ENCODE measurements around the gene CACNA1C.

The CACNA1C gene

DNA sequence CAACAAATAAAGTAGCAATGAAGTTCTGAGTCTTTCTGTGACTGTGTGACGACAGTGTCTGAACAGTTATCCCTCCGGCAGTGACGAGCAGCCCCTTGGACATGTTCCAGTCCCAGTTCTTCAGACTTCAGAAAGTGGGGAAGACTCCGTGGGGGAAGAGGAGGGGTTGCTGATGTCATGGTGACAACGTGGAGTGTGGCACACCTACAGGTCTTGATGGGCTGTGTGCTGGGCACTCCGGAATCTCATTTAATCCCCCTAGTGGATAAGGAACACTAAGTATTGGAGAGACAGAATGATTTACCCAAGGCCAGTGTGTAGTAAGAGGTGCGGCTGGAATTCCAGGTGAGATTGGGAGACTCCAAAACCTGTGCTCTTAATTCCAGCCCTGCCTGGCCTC is 280.2 kb downstream of the CACNA1C start:
- no peak for DNase-seq (ENCODE audit: low read depth)
- no peak overlapping the region for H3K4me3 ChIP-seq (ENCODE audit: low read length)
- TF ChIP-seq, protein P1, sequence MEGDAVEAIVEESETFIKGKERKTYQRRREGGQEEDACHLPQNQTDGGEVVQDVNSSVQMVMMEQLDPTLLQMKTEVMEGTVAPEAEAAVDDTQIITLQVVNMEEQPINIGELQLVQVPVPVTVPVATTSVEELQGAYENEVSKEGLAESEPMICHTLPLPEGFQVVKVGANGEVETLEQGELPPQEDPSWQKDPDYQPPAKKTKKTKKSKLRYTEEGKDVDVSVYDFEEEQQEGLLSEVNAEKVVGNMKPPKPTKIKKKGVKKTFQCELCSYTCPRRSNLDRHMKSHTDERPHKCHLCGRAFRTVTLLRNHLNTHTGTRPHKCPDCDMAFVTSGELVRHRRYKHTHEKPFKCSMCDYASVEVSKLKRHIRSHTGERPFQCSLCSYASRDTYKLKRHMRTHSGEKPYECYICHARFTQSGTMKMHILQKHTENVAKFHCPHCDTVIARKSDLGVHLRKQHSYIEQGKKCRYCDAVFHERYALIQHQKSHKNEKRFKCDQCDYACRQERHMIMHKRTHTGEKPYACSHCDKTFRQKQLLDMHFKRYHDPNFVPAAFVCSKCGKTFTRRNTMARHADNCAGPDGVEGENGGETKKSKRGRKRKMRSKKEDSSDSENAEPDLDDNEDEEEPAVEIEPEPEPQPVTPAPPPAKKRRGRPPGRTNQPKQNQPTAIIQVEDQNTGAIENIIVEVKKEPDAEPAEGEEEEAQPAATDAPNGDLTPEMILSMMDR (IDR thresholded peaks at IDR 0.05; ENCODE audit: insufficient read depth, low read depth, low read length, missing control alignments) = no peak

DNA sequence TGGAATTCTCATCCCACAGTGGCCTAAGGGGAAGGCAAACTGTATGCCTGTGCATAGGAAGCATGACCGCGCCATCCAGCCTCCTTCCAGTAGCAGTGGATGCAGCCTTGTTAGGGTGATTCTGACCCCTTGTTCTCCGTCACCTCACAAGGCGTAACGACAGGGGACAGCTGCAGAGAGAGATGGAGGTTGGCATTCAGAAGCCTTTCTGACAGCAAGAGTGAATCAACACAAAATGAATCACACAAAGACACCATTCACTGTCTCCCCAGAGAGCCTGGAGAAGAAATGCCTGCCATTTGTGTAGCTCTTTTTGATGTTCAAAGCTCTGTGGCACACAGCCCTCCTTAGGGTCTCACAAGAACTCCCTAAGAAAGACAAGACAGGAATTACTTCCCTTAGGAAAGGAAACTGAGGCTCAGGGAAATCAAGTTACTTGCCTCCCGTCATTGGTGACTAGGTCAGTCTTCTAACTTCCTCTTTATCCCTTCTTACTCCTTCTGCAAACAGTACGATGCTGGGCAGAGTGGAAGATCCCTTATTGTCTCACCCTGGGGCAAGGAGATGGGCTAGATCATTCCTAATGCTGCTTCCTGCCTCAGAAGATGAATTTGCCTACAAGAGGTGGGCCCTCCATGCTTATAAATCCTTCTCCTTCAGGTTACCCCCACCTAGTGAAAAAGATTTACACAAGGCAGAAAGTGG is 280.9 kb downstream of the CACNA1C start:
- no peak for DNase-seq (ENCODE audit: low read depth)
- TF ChIP-seq, protein P1 (IDR thresholded peaks at IDR 0.05; ENCODE audit: insufficient read depth, low read depth, low read length, missing control alignments) = no peak
- H3K4me3 ChIP-seq (ENCODE audit: low read length) = no peak overlapping the region

DNA sequence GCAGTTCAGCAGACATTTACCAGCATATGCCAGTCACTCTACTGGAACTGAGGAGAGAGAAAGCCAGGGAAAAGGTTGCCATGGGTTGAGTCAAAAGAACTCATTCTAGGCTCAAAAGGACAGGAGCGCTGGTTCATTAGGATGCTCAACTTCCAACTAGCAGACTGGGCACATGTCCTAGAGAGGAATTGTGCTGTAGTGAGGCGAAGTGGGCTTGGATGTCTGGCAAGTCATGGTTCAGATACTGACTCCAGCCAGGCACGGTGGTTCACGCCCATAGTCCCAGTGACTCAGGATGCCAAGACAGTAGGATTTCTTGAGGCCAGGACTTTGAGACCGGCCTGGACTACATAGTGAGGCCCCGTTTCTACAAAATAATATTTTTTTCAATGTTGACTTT is 281.5 kb downstream of the CACNA1C start:
- TF ChIP-seq, protein P1 (IDR thresholded peaks at IDR 0.05; ENCODE audit: insufficient read depth, low read depth, low read length, missing control alignments) = no peak
- no peak for DNase-seq (ENCODE audit: low read depth)

GRCh38 chr12:2334689-2335088 is 281.9 kb downstream of the CACNA1C start:
- DNase-seq (ENCODE audit: low read depth) = no peak
- TF ChIP-seq, protein P1 (IDR thresholded peaks at IDR 0.05; ENCODE audit: insufficient read depth, low read depth, low read length, missing control alignments) = no peak
- no peak overlapping the region for H3K4me3 ChIP-seq (ENCODE audit: low read length)

More for the DNA sequence above, 281.5 kb downstream of the CACNA1C start:
- H3K4me3 ChIP-seq (ENCODE audit: low read length) = no peak overlapping the region

DNA sequence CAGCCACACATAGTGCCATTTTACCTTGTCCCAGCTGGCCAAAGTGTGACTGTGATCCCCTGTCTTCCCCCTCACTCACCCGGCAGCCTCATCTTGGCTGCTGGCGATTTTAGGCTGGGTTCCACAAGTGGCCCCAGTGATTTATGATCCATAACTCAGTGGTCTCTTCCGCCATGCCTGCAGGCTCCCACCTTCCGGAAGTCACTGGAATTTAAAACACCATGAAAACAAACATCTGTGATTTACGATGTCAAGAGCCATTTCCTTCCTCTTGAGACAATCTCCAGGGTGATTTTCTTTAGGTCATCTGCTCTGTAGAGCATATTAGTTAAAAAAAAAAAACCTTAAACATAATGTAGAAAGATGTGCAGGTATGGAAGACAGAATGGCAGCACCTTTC is 282.3 kb downstream of the CACNA1C start:
- DNase-seq (ENCODE audit: low read depth) = no peak
- TF ChIP-seq, protein P1 (IDR thresholded peaks at IDR 0.05; ENCODE audit: insufficient read depth, low read depth, low read length, missing control alignments) = no peak
- H3K4me3 ChIP-seq (ENCODE audit: low read length) = no peak overlapping the region

GRCh38 chr12:2335513-2335912 is 282.7 kb downstream of the CACNA1C start:
- no peak for DNase-seq (ENCODE audit: low read depth)
- H3K4me3 ChIP-seq (ENCODE audit: low read length) = no peak overlapping the region
- TF ChIP-seq, protein P1 (IDR thresholded peaks at IDR 0.05; ENCODE audit: insufficient read depth, low read depth, low read length, missing control alignments) = no peak

GRCh38 chr12:2335916-2336315 is 283.1 kb downstream of the CACNA1C start:
- H3K4me3 ChIP-seq (ENCODE audit: low read length) = no peak overlapping the region
- TF ChIP-seq, protein P1 (IDR thresholded peaks at IDR 0.05; ENCODE audit: insufficient read depth, low read depth, low read length, missing control alignments) = no peak
- DNase-seq (ENCODE audit: low read depth) = no peak

All from epithelial cell of esophagus (primary cell).